ENCODE results near the gene DNLZ.

DNLZ gene

GRCh38 chr9:136387217-136387616, 23.7 kb upstream of the DNLZ start:
- H3K4me3 ChIP-seq (ENCODE audit: low read depth, low read length), result no peak overlapping the region

GRCh38 chr9:136386018-136386417, 22.5 kb upstream of the DNLZ start:
- DNase-seq (ENCODE audit: low read depth), result no peak
- no peak for TF ChIP-seq CTCF (IDR thresholded peaks at IDR 0.05; ENCODE audit: control insufficient read depth, extremely low read depth, insufficient read depth)
- no peak overlapping the region for H3K4me3 ChIP-seq (ENCODE audit: low read depth, low read length)

More at GRCh38 chr9:136387217-136387616, 23.7 kb upstream of the DNLZ start:
- TF ChIP-seq CTCF (IDR thresholded peaks at IDR 0.05; ENCODE audit: control insufficient read depth, extremely low read depth, insufficient read depth), result no peak
- DNase-seq (ENCODE audit: low read depth), result no peak

- no peak for DNase-seq (ENCODE audit: low read depth)
- no peak overlapping the region for H3K4me3 ChIP-seq (ENCODE audit: low read depth, low read length)
- no peak for TF ChIP-seq CTCF (IDR thresholded peaks at IDR 0.05; ENCODE audit: control insufficient read depth, extremely low read depth, insufficient read depth)
Measured at GRCh38 chr9:136385015-136385414, 21.5 kb upstream of the DNLZ start.

- TF ChIP-seq CTCF (IDR thresholded peaks at IDR 0.05; ENCODE audit: control insufficient read depth, extremely low read depth, insufficient read depth), result no peak
- H3K4me3 ChIP-seq (ENCODE audit: low read depth, low read length), result no peak overlapping the region
- DNase-seq (ENCODE audit: low read depth), result no peak
Measured at GRCh38 chr9:136383436-136383835, 19.9 kb upstream of the DNLZ start.

- H3K4me3 ChIP-seq (ENCODE audit: low read depth, low read length), result no peak overlapping the region
- no peak for TF ChIP-seq CTCF (IDR thresholded peaks at IDR 0.05; ENCODE audit: control insufficient read depth, extremely low read depth, insufficient read depth)
- DNase-seq (ENCODE audit: low read depth), result no peak
Measured at GRCh38 chr9:136381966-136382513, 18.5 kb upstream of the DNLZ start.

GRCh38 chr9:136381311-136381710, 17.8 kb upstream of the DNLZ start:
- no peak overlapping the region for H3K4me3 ChIP-seq (ENCODE audit: low read depth, low read length)
- TF ChIP-seq CTCF (IDR thresholded peaks at IDR 0.05; ENCODE audit: control insufficient read depth, extremely low read depth, insufficient read depth), result no peak
- no peak for DNase-seq (ENCODE audit: low read depth)

GRCh38 chr9:136380381-136380780, 16.8 kb upstream of the DNLZ start:
- H3K4me3 ChIP-seq (ENCODE audit: low read depth, low read length), result no peak overlapping the region
- TF ChIP-seq CTCF (IDR thresholded peaks at IDR 0.05; ENCODE audit: control insufficient read depth, extremely low read depth, insufficient read depth), result no peak
- DNase-seq (ENCODE audit: low read depth), result no peak
